ENCODE data around the gene LCNL1. TPM values are rescaled to one million over a fixed set of nuclear protein-coding genes. Genes with fewer than 3 reads are reported as not detected.

LCNL1 gene
- polyA plus RNA-seq, 1 donor (not counting 4 experiments of a cell fraction or from before 2014, with no cell fraction given): not detected

- Histone ChIP-seq H2AFZ (ENCODE audit: control insufficient read depth, low read length) (no peak overlapping the region), H3K4me3 (ENCODE audit: control insufficient read depth in 2 of 3, extremely low read depth in 1 of 3, insufficient read depth in 2 of 3, low read depth in 1 of 3, low read length in 3 of 3) (no peak overlapping the region), H3K9ac (ENCODE audit: control insufficient read depth, extremely low read depth, insufficient read depth, low read length) (no peak overlapping the region), H3K4me2 (ENCODE audit: control insufficient read depth, extremely low read depth, insufficient read depth, low read depth, low read length) (no peak overlapping the region), H3K9me1 (ENCODE audit: control insufficient read depth, extremely low read depth, insufficient read depth, low read length) (no peaks in the 10 kb centered on the region), H3K36me3 (ENCODE audit: control insufficient read depth in 2 of 2, extremely low read depth in 1 of 2, insufficient read depth in 2 of 2, low read length in 2 of 2) (no peaks in the 10 kb centered on the region), H3K4me1 (ENCODE audit: control insufficient read depth, extremely low read depth, insufficient read depth, low read length) (no peaks in the 10 kb centered on the region), H3K27me3 (ENCODE audit: control insufficient read depth, extremely low read depth, insufficient read depth, low read length) (no peaks in the 10 kb centered on the region), H3K79me2 (ENCODE audit: control insufficient read depth, insufficient read depth, low read length) (no peaks in the 10 kb centered on the region), H4K20me1 (ENCODE audit: control insufficient read depth, extremely low read depth, insufficient read depth, low read length) (no peaks in the 10 kb centered on the region), H3K27ac (ENCODE audit: control insufficient read depth, insufficient read depth, low read length) (no peak overlapping the region), H3K9me3 (ENCODE audit: control insufficient read depth, low read depth, low read length) (no peaks in the 10 kb centered on the region)
- DNase-seq (ENCODE audit: low read depth, low spot score): no peak
- dilution Hi-C loops (cut with MboI; ENCODE audit: extremely low pct_ligation_motif_present, low sequenced_read_pairs): no loop called here
- TF ChIP-seq EZH2 (IDR thresholded peaks at IDR 0.05; ENCODE audit: low read length) (no peak), CTCF (optimal IDR thresholded peaks at IDR 0.05 in 1 of 3, IDR thresholded peaks at IDR 0.05 in 1 of 3, conservative IDR thresholded peaks at IDR 0.05 in 1 of 3; ENCODE audit: extremely low read depth in 1 of 3, insufficient read depth in 2 of 3, low read length in 3 of 3) (no peak)
- FAIRE-seq: no peak
These were observed 32.7 kb downstream of the LCNL1 start for GRCh38 chr9:137015540-137015930.

- DNase-seq (ENCODE audit: low read depth, low spot score): no peak
- no peak overlapping the region for H2AFZ ChIP-seq (ENCODE audit: control insufficient read depth, low read length)
- no peaks in the 10 kb centered on the region for H3K4me1 ChIP-seq (ENCODE audit: control insufficient read depth, extremely low read depth, insufficient read depth, low read length)
- no peak for FAIRE-seq
- H4K20me1 ChIP-seq (ENCODE audit: control insufficient read depth, extremely low read depth, insufficient read depth, low read length): no peaks in the 10 kb centered on the region
- H3K4me3 ChIP-seq (ENCODE audit: control insufficient read depth in 2 of 3, extremely low read depth in 1 of 3, insufficient read depth in 2 of 3, low read depth in 1 of 3, low read length in 3 of 3): no peak overlapping the region
- no peak overlapping the region for H3K9ac ChIP-seq (ENCODE audit: control insufficient read depth, extremely low read depth, insufficient read depth, low read length)
- dilution Hi-C loops (cut with MboI; ENCODE audit: extremely low pct_ligation_motif_present, low sequenced_read_pairs): no loop called here
- TF ChIP-seq EZH2 (IDR thresholded peaks at IDR 0.05; ENCODE audit: low read length): no peak
- TF ChIP-seq CTCF (optimal IDR thresholded peaks at IDR 0.05 in 1 of 3, IDR thresholded peaks at IDR 0.05 in 1 of 3, conservative IDR thresholded peaks at IDR 0.05 in 1 of 3; ENCODE audit: extremely low read depth in 1 of 3, insufficient read depth in 2 of 3, low read length in 3 of 3): no peak
- H3K27me3 ChIP-seq (ENCODE audit: control insufficient read depth, extremely low read depth, insufficient read depth, low read length): no peaks in the 10 kb centered on the region
- H3K9me3 ChIP-seq (ENCODE audit: control insufficient read depth, low read depth, low read length): no peaks in the 10 kb centered on the region
- H3K4me2 ChIP-seq (ENCODE audit: control insufficient read depth, extremely low read depth, insufficient read depth, low read depth, low read length): no peak overlapping the region
- no peaks in the 10 kb centered on the region for H3K9me1 ChIP-seq (ENCODE audit: control insufficient read depth, extremely low read depth, insufficient read depth, low read length)
- H3K79me2 ChIP-seq (ENCODE audit: control insufficient read depth, insufficient read depth, low read length): no peaks in the 10 kb centered on the region
- no peak overlapping the region for H3K27ac ChIP-seq (ENCODE audit: control insufficient read depth, insufficient read depth, low read length)
- no peaks in the 10 kb centered on the region for H3K36me3 ChIP-seq (ENCODE audit: control insufficient read depth in 2 of 2, extremely low read depth in 1 of 2, insufficient read depth in 2 of 2, low read length in 2 of 2)
These were observed 33.2 kb downstream of the LCNL1 start for GRCh38 chr9:137015976-137016375.
